Measurements from ENCODE around the gene HS1BP3.

- TF ChIP-seq CTCF (conservative IDR thresholded peaks at IDR 0.05) (no peak), EZH2 (IDR thresholded peaks at IDR 0.05; ENCODE audit: low read depth) (no peak)
Measured at GRCh38 chr2:20652141-20652540, 1.2 kb upstream of the HS1BP3 start.

All from PC-9 (cell line).